AG04449 (cell line): ENCODE data around the gene HDLBP.

Experiments used
- CTCF ChIA-PET: fragments of 350-600 bp; formaldehyde crosslinking; extraction: SDS; loops from one replicate; lab custom pipeline; 2021; ENCODE audit warnings: antibody characterized with exemption; lab: Yijun Ruan, JAX
- POLR2A ChIA-PET: fragments of 400-600, 350-600 bp; formaldehyde crosslinking; extraction: SDS; loops from one replicate; lab custom pipeline; 2020; ENCODE audit warnings: antibody characterized with exemption, inconsistent platforms; lab: Yijun Ruan, JAX
- DNase-seq: peaks from one replicate; pipeline ENCODE4 v3.0.0-alpha.2; 2010; ENCODE audit warnings: low read depth, low spot score
- H3K4me3 ChIP-seq: 2 replicates; pipeline ENCODE4 v1.5.1; 2011; ENCODE audit warnings: low read depth, mild to moderate bottlenecking, control low read depth, low read length
- TF ChIP-seq, protein P1 (sequence below): IDR thresholded peaks from one replicate; pipeline ENCODE4 v1.5.1; 2011; ENCODE audit warnings: mild to moderate bottlenecking, moderate library complexity, low read length, control low read depth, inconsistent platforms; ENCODE audit not compliant: insufficient read depth; ENCODE audit errors: missing control alignments

HDLBP gene

GRCh38 chr2:241339839-241340630 is 24.6 kb upstream of the HDLBP start:
- no peak overlapping the region for H3K4me3 ChIP-seq
- TF ChIP-seq, protein P1, sequence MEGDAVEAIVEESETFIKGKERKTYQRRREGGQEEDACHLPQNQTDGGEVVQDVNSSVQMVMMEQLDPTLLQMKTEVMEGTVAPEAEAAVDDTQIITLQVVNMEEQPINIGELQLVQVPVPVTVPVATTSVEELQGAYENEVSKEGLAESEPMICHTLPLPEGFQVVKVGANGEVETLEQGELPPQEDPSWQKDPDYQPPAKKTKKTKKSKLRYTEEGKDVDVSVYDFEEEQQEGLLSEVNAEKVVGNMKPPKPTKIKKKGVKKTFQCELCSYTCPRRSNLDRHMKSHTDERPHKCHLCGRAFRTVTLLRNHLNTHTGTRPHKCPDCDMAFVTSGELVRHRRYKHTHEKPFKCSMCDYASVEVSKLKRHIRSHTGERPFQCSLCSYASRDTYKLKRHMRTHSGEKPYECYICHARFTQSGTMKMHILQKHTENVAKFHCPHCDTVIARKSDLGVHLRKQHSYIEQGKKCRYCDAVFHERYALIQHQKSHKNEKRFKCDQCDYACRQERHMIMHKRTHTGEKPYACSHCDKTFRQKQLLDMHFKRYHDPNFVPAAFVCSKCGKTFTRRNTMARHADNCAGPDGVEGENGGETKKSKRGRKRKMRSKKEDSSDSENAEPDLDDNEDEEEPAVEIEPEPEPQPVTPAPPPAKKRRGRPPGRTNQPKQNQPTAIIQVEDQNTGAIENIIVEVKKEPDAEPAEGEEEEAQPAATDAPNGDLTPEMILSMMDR = no peak
- no peak for DNase-seq
- ChIA-PET CTCF (interaction anchor here (0.7 kb wide), 1 partner anchor 19 kb away, joined by 3 read pairs; no protein-coding TSS in a partner anchor), POLR2A (no interaction called here)

GRCh38 chr2:241334813-241335212 is 19.3 kb upstream of the HDLBP start:
- H3K4me3 ChIP-seq = no peak overlapping the region
- no peak for DNase-seq
- CTCF ChIA-PET = no interaction called here
- POLR2A ChIA-PET = no interaction called here
- TF ChIP-seq, protein P1 = no peak

GRCh38 chr2:241330616-241330981 is 15.1 kb upstream of the HDLBP start:
- no peak overlapping the region for H3K4me3 ChIP-seq
- TF ChIP-seq, protein P1 = no peak
- ChIA-PET CTCF (no interaction called here), POLR2A (no interaction called here)
- DNase-seq = no peak

DNA sequence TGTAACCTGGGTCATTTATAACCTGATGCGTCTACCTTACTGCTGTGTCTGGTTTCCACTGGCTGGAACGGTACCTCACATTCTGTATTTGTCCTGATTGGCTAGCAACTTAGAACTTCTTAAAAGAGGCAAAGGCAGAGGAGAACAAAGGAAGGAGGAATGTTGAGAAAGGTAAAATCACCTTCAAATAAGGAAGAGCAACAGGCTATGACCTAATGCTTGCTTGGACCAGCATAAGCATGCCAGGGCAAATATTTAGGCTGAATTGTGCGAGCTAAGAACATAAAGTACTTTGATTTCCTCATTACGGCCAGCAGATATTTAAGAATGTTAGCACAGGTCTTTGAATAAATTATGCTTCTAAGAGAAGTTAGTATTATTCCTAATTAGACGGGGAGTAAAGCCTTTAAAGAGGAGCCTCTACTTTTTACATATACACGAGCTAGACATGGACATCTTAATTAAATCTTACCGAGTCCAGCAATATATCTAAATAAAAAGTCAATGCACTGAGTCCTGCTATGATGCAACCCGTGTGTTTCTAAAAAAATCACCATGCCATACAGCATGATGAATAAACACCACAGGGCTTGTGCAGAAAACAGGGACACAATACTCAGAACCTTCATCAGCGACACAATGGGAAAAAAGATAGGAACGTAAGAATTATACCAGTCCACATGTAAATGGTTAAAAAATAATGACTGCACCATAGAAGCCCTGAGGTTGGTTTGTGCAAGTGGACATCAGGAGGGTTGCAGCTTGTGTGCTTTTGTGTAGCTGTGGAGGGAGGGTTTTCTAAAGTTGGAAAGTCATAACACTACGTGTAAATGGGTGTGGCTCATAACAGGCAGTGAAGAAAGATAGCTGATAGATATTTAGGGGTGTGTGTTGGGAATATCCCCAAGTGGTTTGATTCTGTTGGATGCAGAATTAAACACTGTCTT is 14.5 kb upstream of the HDLBP start:
- TF ChIP-seq, protein P1 = no peak
- POLR2A ChIA-PET = no interaction called here
- DNase-seq = no peak
- CTCF ChIA-PET = no interaction called here
- no peak overlapping the region for H3K4me3 ChIP-seq

- DNase-seq = no peak
- ChIA-PET CTCF (interaction anchor here (1.0 kb wide), 1 partner anchor 12 kb away, joined by 3 read pairs; no protein-coding TSS in a partner anchor), POLR2A (no interaction called here)
- H3K4me3 ChIP-seq = no peak overlapping the region
- TF ChIP-seq, protein P1 = no peak
Observed at GRCh38 chr2:241325257-241325656, 9.8 kb upstream of the HDLBP start.

GRCh38 chr2:241324775-241325174 is 9.3 kb upstream of the HDLBP start:
- no peak overlapping the region for H3K4me3 ChIP-seq
- CTCF ChIA-PET = interaction anchor here (1.0 to 1.3 kb wide), 2 partner anchors 10 to 11 kb away, joined by 3 to 4 read pairs; partner anchors contain the start of genes HDLBP and SEPTIN2
- TF ChIP-seq, protein P1 = no peak
- POLR2A ChIA-PET = no interaction called here
- DNase-seq = no peak
